Uterus (tissue), 2 donors: ENCODE data around the gene FAAP20.

Experiments used
- POLR2A ChIP-seq, 2 donors: fragments of 450-650 bp; IDR thresholded peaks; one replicate each; pipeline ENCODE4 v1.6.1; 2016; ENCODE audit warnings: antibody characterized with exemption in 2 of 2, mild to moderate bottlenecking in 1 of 2, moderate library complexity in 1 of 2
- TF ChIP-seq, protein P1 (sequence below), 4 experiments: fragments of 200-600 bp in 2 of 4; fragments of 450-650 bp in 2 of 4; sonication (generic) in 2 of 4; IDR thresholded peaks; one replicate each; pipeline ENCODE4 v1.5.1; 2016 to 2019; ENCODE audit warnings: antibody characterized with exemption in 4 of 4, mild to moderate bottlenecking in 2 of 4, moderate library complexity in 1 of 4

GRCh38 chr1:2169200-2169836 lies 25.3 kb downstream of the FAAP20 start:
- TF ChIP-seq, protein P1, sequence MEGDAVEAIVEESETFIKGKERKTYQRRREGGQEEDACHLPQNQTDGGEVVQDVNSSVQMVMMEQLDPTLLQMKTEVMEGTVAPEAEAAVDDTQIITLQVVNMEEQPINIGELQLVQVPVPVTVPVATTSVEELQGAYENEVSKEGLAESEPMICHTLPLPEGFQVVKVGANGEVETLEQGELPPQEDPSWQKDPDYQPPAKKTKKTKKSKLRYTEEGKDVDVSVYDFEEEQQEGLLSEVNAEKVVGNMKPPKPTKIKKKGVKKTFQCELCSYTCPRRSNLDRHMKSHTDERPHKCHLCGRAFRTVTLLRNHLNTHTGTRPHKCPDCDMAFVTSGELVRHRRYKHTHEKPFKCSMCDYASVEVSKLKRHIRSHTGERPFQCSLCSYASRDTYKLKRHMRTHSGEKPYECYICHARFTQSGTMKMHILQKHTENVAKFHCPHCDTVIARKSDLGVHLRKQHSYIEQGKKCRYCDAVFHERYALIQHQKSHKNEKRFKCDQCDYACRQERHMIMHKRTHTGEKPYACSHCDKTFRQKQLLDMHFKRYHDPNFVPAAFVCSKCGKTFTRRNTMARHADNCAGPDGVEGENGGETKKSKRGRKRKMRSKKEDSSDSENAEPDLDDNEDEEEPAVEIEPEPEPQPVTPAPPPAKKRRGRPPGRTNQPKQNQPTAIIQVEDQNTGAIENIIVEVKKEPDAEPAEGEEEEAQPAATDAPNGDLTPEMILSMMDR (IDR thresholded peaks at IDR 0.05) = no peak
- TF ChIP-seq POLR2A (IDR thresholded peaks at IDR 0.05) = no peak
